Hair follicular keratinocyte (primary cell): Measurements from ENCODE around the gene SAMD1. TPM values are rescaled to one million over a fixed set of nuclear protein-coding genes. Genes with fewer than 3 reads are reported as not detected.

Source experiments
- total RNA-seq: library from RNA; depleted of rRNA; stranded (reverse); fragments of >200 nt; gene quantifications from 2 replicates; pipeline ENCODE4 v1.2.3, GENCODE V29; 2015

The SAMD1 gene
- 24.2 and 25.8 TPM in 2 replicates for total RNA-seq

DNA sequence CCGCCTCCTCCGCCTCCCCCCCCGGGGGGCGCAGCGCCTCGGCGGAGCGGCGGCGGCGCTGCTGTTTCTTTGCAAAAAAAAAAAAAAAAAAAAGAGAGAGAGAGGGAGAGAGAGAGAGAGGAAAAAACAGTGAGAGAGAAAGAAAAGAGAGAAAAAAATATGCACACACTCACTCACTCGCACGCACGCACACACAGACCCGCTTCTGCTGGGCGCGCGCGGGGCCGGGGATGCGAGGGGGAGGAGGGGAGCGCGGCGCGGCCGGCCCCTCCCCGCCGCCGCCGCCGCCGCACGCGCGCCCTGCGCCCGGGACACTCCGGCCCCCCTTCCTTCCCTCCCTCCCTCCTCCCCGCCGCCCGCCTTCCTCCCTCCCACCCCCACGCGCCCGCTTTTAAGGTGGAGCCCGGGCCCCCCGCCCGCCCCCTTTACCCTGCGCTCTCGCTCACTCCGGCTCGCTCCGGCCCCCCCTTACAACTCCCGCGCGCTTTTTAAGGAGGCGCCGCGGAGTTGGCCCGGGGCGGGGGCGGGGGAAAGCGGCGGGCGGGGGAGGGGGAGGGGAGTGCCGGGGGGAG, at the start of gene SAMD1:
Gene SAMD1 (minus strand): TSS at position 243 of the 572 bp plus-strand sequence.

DNA sequence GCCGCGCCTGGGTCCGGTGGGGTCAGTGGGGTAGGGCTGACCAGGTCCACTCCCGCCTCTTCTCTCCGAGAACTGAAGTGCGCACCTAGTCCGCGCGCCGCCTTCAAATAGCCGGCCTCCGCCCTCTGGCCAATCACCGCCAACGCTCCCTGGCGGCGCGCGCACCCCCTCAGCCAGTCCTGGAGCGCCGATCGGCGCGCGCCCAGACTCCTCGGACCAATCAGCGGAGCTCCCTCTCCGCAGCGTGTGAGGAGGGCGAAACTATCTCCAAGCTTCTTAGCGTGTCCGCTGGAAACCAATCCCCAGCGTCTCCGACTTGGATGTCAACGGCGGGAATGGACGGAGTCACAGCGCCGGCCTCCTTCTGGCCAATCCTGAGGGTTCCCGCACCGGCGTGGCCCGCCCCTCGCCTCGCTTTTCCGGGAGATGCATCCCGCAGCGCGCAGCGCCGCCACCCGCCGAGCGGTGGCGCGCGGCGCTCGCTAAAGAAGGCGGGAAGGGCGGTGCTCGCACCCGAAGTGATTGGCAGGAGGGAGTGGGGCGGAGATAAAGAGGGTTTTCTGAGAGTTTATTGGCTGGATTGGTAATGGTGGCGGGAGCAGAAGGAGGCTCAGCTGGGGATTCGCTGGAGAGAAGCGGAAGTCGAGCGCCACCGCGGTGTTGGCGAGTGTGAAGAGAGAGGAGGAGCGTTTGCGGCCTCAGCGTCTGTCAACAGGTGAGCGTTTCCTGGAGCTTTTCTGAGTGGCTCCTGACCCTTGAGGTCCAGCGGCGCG, 46.1 kb upstream of the SAMD1 start, which contains the start of gene ASF1B:
Gene ASF1B (minus strand): TSS at position 81 of the 773 bp plus-strand sequence. CDS start 133 bp downstream, outside the sequence.

DNA sequence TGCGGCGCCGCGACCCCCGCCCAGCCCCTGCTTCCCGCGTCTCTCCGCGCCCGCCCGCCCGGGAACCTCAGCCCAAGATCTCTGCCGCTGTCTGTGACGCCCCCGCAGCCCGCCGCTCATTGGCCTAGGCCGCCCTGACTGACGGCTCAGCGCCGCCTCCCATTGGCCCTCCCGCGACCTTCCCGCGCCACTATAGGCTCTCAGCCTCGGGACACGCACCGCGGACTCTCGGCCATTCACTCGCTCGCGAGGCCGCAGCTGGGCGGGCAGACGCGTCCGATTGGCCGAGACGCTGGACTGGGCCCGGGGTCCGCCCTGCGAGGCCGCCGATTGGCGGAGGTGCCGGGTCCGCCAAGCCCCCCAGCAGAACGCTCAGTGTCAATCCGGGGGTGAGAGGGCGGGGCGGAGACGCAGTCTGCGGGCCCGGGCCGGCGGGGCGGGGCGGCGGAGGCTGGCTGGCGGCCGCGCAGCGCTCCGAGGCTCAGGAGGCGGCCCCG, 27.2 kb upstream of the SAMD1 start, which contains the start of gene PRKACA:
Gene PRKACA (minus strand): TSS at position 95 of the 497 bp plus-strand sequence. CDS start 215 bp downstream, outside the sequence.

DNA sequence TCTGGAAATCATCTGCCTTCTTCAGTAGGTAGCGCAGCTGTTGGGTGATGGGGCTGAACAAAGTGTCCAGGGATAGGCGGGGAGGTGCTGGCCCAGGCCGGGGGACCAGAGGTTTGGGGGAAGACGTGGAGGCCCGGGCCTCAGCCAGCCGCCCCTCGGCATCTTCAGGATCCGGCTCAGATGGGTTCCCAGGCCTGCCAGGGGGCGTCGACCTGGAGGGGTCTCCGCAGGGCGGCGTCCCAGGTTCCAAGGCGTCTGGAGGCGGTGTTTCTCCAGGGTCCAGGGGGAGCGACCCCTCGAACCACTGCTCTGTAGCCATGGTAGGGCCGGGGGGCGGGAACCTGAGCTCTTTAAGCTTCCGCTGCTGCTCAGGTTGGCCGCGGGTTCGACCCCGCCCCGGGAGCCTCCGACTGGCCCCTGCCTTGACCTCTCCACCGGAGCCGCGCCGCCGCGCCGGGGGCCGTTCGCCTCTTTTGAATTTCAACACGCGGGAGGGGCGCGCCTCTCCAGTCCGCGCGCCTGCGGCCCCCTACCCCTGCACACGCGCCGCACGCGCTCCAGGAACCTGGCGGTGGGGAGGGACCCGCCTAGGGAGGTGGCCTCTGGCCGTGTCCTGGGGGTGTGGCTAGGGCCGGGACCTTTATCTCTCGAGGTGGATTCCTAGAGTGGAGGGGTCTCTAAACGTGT, 5.1 kb downstream of the SAMD1 start, which contains the start of gene C19orf67:
Gene C19orf67 (minus strand): TSS at position 475 of the 687 bp plus-strand sequence. CDS start 156 bp downstream, at position 319.

DNA sequence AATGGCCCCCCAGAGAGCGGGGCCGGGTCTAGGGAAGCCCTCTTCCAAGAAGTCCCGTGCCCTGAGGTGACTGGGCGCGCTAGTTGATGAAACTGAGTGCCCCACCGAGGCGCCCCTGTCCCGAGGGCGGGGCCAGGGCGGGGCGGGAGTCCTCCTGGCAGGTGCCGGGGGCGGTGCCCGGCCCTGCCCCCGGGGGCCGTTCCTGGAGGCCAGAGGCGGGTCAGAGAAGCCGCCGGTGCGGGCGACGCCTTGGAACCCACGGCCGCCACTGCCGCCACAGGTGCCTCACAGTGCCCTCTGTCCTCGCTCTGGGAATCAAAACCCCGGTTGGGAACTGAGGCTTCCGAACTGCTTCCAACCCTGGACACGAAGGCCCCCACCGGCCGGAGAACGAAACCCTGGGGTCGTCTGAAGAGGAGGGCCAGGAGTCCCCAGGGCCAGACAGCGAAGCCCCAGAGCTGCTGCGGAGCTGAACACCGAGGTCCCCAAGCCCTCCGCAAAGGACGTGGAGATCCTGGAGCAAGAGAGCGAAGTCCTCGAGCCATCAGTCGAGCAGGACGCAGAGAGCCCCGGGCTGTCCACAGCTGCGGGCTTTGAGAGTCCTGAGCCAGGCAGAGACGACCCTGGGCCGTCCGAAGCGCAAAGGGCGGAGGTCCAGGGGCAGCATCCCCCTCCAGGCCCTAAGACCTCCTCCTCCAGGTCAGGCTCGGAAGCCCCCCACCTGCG, 17.9 kb downstream of the SAMD1 start, which contains the start of gene MISP3:
Gene MISP3 (plus strand): TSS at position 252 of the 726 bp plus-strand sequence. CDS start 524 bp downstream, outside the sequence.

DNA sequence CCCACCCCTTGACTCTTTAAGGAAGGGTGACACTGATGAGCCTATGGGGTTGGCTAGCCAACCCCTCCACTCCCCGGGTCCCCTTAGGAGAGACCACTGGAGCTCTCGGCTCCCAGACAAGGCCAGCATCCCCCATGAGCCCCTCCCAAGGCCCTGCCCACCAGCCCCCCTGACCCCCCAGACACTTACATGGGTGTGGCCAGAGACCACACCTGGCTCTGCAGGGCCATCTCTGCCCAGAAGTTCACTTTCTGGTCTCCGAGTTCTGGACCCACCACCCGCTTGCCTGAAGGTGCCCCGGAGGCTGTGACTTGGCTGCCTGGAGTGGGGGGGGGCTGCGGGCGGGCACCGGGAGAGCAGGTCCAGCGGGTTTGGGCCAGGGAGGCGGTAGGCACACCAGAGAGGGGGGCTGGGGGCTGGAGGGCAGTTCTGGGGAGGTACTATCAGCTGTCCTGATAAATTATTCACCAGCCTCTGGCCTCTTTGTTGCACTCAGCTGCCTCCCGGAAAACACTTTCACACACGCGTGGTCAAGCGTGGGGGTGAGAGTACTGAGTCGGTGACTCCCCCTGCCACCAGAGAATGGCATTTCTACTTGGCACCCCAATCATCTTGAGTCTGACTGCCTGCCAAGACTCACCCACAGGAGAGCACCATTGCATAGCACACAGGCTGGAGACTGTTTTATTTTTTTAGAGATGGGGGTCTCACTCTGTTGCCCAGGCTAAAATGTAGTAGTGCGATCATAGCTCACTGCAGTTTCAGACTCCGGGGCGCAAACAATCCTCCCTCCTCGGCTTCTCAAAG, 28.6 kb downstream of the SAMD1 start, which contains the start of gene PALM3:
Gene PALM3 (minus strand): TSS at position 326 of the 807 bp plus-strand sequence. CDS start 96 bp downstream, at position 230.

Other genes starting within 250 kb of the SAMD1 start
- 0.39 TPM in 1 of 2 replicates, not detected in the other for gene NANOS3, start 213.6 kb downstream of the SAMD1 start, total RNA-seq
- 0.04 TPM in 1 of 2 replicates, not detected in the other for gene BRME1, start 184.6 kb downstream of the SAMD1 start, total RNA-seq
- gene CC2D1A, start 184.6 kb downstream of the SAMD1 start, total RNA-seq, result 19.5 and 24.7 TPM in 2 replicates
- 0.16 and 0.23 TPM in 2 replicates for gene PODNL1, start 152.3 kb downstream of the SAMD1 start, total RNA-seq
- 29.4 and 34.6 TPM in 2 replicates for gene DCAF15, start 138.2 kb downstream of the SAMD1 start, total RNA-seq
- gene RFX1, start 84.4 kb downstream of the SAMD1 start, total RNA-seq, result 2.6 and 2.8 TPM in 2 replicates
- not detected in 2 replicates for gene RLN3, start 62.6 kb downstream of the SAMD1 start, total RNA-seq
- 7.1 and 9.0 TPM in 2 replicates for gene IL27RA, start 59.0 kb downstream of the SAMD1 start, total RNA-seq
- not detected in 2 replicates for gene PALM3, start 28.7 kb downstream of the SAMD1 start, total RNA-seq
- gene MISP3, start 18.0 kb downstream of the SAMD1 start, total RNA-seq, result 0.08 and 1.5 TPM in 2 replicates
- gene C19orf67, start 5.0 kb downstream of the SAMD1 start, total RNA-seq, result not detected in 2 replicates
- gene PRKACA, start 27.0 kb upstream of the SAMD1 start, total RNA-seq, result 32.6 and 36.2 TPM in 2 replicates
- gene ASF1B, start 45.8 kb upstream of the SAMD1 start, total RNA-seq, result 9.4 and 43.2 TPM in 2 replicates
- gene ADGRL1, start 115.4 kb upstream of the SAMD1 start, total RNA-seq, result 1.2 and 2.3 TPM in 2 replicates